SK-N-SH (cell line): ENCODE results near the gene TARS3. TPM values are rescaled to one million over a fixed set of nuclear protein-coding genes. Genes with fewer than 3 reads are reported as not detected.

Experiments
- CTCF ChIA-PET: fragments of 300-600, 350-600 bp; formaldehyde crosslinking; extraction: SDS; loops from one replicate; lab custom pipeline; 2021; lab: Yijun Ruan, JAX
- POLR2A ChIA-PET: fragments of 350-600 bp; sonication (Branson Sonifier 250); formaldehyde crosslinking; extraction: SDS; loops from one replicate; lab custom pipeline; 2020; ENCODE audit warnings: antibody characterized with exemption, inconsistent platforms; lab: Yijun Ruan, JAX
- DNase-seq: peaks from one replicate; pipeline ENCODE4 v3.0.0; 2012
- H2AFZ ChIP-seq: fragments of 200-600 bp; sonication (generic); 2 replicates; pipeline ENCODE4 v1.8.1; 2016; ENCODE audit warnings: antibody characterized with exemption, mild to moderate bottlenecking, low read depth
- H3F3A ChIP-seq: fragments of 200-600 bp; sonication (generic); replicated peaks from 2 replicates; pipeline ENCODE3; 2016; ENCODE audit warnings: antibody characterized with exemption, mild to moderate bottlenecking; ENCODE audit not compliant: insufficient read depth
- H3K27ac ChIP-seq, 2 experiments: fragments of 200-500 bp in 1 of 2; fragments of 200-600 bp in 1 of 2; sonication (Bioruptor generic) in 1 of 2; sonication (generic), shearing (Covaris generic) in 1 of 2; 2 replicates each; pipeline versions ENCODE4 v1.5.1 to v1.6.1; 2014 to 2016; ENCODE audit warnings: low read depth in 2 of 2, inconsistent platforms in 1 of 2, low read length in 1 of 2, mild to moderate bottlenecking in 1 of 2, mixed read lengths in 1 of 2
- H3K27me3 ChIP-seq: fragments of 200-600 bp; sonication (generic), shearing (Covaris generic); 2 replicates; pipeline ENCODE4 v1.6.1; 2016; ENCODE audit warnings: mixed run types; ENCODE audit not compliant: insufficient read depth
- H3K36me3 ChIP-seq, 2 experiments: fragments of 200-500 bp in 1 of 2; fragments of 200-600 bp in 1 of 2; sonication (Bioruptor generic) in 1 of 2; sonication (generic) in 1 of 2; replicated peaks in 1 of 2; 2 replicates each; pipeline versions ENCODE3 to v1.5.1; 2014 to 2016; ENCODE audit warnings: low read length in 1 of 2, mild to moderate bottlenecking in 1 of 2; ENCODE audit not compliant: insufficient read depth in 2 of 2, control insufficient read depth in 1 of 2
- H3K4me1 ChIP-seq, 2 experiments: fragments of 200-500 bp in 1 of 2; fragments of 200-600 bp in 1 of 2; sonication (Bioruptor generic) in 1 of 2; sonication (generic), shearing (Covaris generic) in 1 of 2; 2 replicates each; pipeline versions ENCODE4 v1.5.1 to v1.6.1; 2014 to 2016; ENCODE audit warnings: low read depth in 1 of 2, low read length in 1 of 2, mixed run types in 1 of 2; ENCODE audit not compliant: insufficient read depth in 2 of 2, control insufficient read depth in 1 of 2
- H3K4me2 ChIP-seq: fragments of 200-600 bp; sonication (generic), shearing (Covaris generic); 2 replicates; pipeline ENCODE4 v1.6.1; 2017; ENCODE audit warnings: mixed run types
- H3K4me3 ChIP-seq, 2 experiments: fragments of 200-500 bp in 1 of 2; fragments of 200-600 bp in 1 of 2; sonication (Bioruptor generic) in 1 of 2; sonication (generic), shearing (Covaris generic) in 1 of 2; 2 replicates each; pipeline versions ENCODE4 v1.5.1 to v1.8.1; 2014 to 2016; ENCODE audit warnings: low read depth in 2 of 2, inconsistent platforms in 1 of 2, low read length in 1 of 2, mild to moderate bottlenecking in 1 of 2, mixed read lengths in 1 of 2, moderate library complexity in 1 of 2
- H3K79me2 ChIP-seq: fragments of 200-600 bp; sonication (generic); 2 replicates; pipeline ENCODE4 v1.8.1; 2017; ENCODE audit warnings: mild to moderate bottlenecking; ENCODE audit not compliant: insufficient read depth
- H3K9ac ChIP-seq: fragments of 200-600 bp; sonication (generic); 2 replicates; pipeline ENCODE4 v1.6.1; 2017; ENCODE audit warnings: mixed run types
- H3K9me2 ChIP-seq: fragments of 200-600 bp; sonication (generic); 2 replicates; pipeline ENCODE4 v1.6.1; 2017; ENCODE audit warnings: mixed run types
- H3K9me3 ChIP-seq: fragments of 200-600 bp; sonication (generic); 2 replicates; pipeline ENCODE4 v1.6.1; 2017; ENCODE audit warnings: mixed run types, mild to moderate bottlenecking, moderate library complexity
- H4K20me1 ChIP-seq: fragments of 200-600 bp; sonication (generic); 2 replicates; pipeline ENCODE4 v1.6.1; 2017; ENCODE audit warnings: mild to moderate bottlenecking, mixed run types; ENCODE audit not compliant: insufficient read depth
- CHD2 ChIP-seq: fragments of 150-350 bp; IDR thresholded peaks from 2 replicates; pipeline ENCODE4 v1.6.1; 2018; ENCODE audit warnings: low read length; ENCODE audit not compliant: partially characterized antibody
- ELF1 ChIP-seq: IDR thresholded peaks from 2 replicates; pipeline ENCODE4 v1.4.0; 2012
- EZH2phosphoT487 ChIP-seq: fragments of 200-600 bp; sonication (generic); IDR thresholded peaks from 2 replicates; pipeline ENCODE4 v1.6.1; 2017; ENCODE audit warnings: low read depth, mixed run types, mild to moderate bottlenecking, antibody characterized with exemption, moderate library complexity, borderline replicate concordance
- FOSL2 ChIP-seq: IDR thresholded peaks from 2 replicates; pipeline ENCODE4 v1.4.0; 2012; ENCODE audit warnings: low read depth, mild to moderate bottlenecking, moderate library complexity, borderline replicate concordance
- FOXM1 ChIP-seq: IDR thresholded peaks from 2 replicates; pipeline ENCODE4 v1.4.0; 2012; ENCODE audit warnings: low read depth, mild to moderate bottlenecking
- NRF1 ChIP-seq: IDR thresholded peaks from 2 replicates; pipeline ENCODE4 v1.6.1; 2012; ENCODE audit warnings: low read depth, mild to moderate bottlenecking, low read length
- RCOR1 ChIP-seq: fragments of 150-350 bp; IDR thresholded peaks from 2 replicates; pipeline ENCODE4 v1.6.1; 2017; ENCODE audit warnings: antibody characterized with exemption, low read length
- RXRA ChIP-seq: IDR thresholded peaks from 2 replicates; pipeline ENCODE4 v1.4.0; 2012; ENCODE audit warnings: low read depth, mild to moderate bottlenecking, borderline replicate concordance
- TAF1 ChIP-seq: IDR thresholded peaks from 2 replicates; pipeline ENCODE4 v1.6.1; 2012; ENCODE audit warnings: low read depth, mild to moderate bottlenecking, low read length, moderate library complexity, borderline replicate concordance
- YY1 ChIP-seq: IDR thresholded peaks from 2 replicates; pipeline ENCODE4 v1.4.0; 2012; ENCODE audit warnings: low read depth, mild to moderate bottlenecking
- WGBS: methylation state at CpG from one replicate; pipeline ENCODE4 v1.1.6; 2017; ENCODE audit warnings: low lambda C conversion rate; 5-methylcytosine and 5-hydroxymethylcytosine counted together
- polyA plus RNA-seq, 3 experiments: library from polyadenylated mRNA; depleted of rRNA; stranded (reverse); fragments of >200 nt; gene quantifications; 2 replicates each; pipeline ENCODE4 v1.2.3, GENCODE V29; 2012
- TF ChIP-seq, protein P1 (sequence below): fragments of 200-600 bp; sonication (generic); IDR thresholded peaks from 2 replicates; pipeline ENCODE4 v1.6.1; 2017; ENCODE audit warnings: antibody characterized with exemption, mild to moderate bottlenecking, moderate library complexity
- TF ChIP-seq, protein P2 (sequence below): IDR thresholded peaks from 2 replicates; pipeline ENCODE4 v1.4.0; 2012; ENCODE audit warnings: low read depth, borderline replicate concordance
- TF ChIP-seq, protein P3 (sequence below): IDR thresholded peaks from 2 replicates; pipeline ENCODE4 v1.4.0; 2012; ENCODE audit warnings: low read depth, borderline replicate concordance
- TF ChIP-seq, protein P4 (sequence below): fragments of 150-350 bp; IDR thresholded peaks from 2 replicates; pipeline ENCODE4 v1.6.1; 2016; ENCODE audit warnings: mild to moderate bottlenecking, low read depth, low read length
- TF ChIP-seq, protein P5 (sequence below): IDR thresholded peaks from 2 replicates; pipeline ENCODE4 v1.6.1; 2012; ENCODE audit warnings: mild to moderate bottlenecking, low read depth, low read length, moderate library complexity
- TF ChIP-seq, protein P6 (sequence below): fragments of 150-350 bp; IDR thresholded peaks from 2 replicates; pipeline ENCODE4 v1.6.1; 2017; ENCODE audit warnings: antibody characterized with exemption, low read length, low read depth, borderline replicate concordance

Gene TARS3
- polyA plus RNA-seq, 1 of the 3 experiments (the other 2 are of a cell fraction): 3.5 TPM

DNA sequence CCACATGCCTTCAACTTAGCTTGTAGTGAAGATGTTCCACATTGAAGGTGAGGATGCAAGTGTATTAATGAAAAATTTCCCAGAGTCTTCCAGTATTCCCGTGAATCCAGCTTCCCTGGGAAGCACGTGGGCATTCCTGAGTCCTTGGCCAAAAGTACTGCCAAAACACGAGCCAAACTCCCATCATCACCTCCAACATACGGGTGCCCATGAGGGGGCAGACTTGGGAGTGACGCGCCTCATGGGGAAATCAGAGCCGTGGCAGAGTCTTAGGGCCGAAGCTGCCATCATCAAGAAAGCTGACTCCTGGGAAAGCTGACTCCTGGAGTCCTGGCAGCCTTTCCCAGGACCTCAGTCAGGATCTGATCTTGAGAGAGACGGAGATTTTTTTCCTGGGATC is 52.0 kb downstream of the TARS3 start:
- DNase-seq: no peak
- no peak for TF ChIP-seq RXRA
- no peak for TF ChIP-seq FOSL2
- no peak for TF ChIP-seq ELF1
- TF ChIP-seq YY1: no peak
- TF ChIP-seq, protein P1, sequence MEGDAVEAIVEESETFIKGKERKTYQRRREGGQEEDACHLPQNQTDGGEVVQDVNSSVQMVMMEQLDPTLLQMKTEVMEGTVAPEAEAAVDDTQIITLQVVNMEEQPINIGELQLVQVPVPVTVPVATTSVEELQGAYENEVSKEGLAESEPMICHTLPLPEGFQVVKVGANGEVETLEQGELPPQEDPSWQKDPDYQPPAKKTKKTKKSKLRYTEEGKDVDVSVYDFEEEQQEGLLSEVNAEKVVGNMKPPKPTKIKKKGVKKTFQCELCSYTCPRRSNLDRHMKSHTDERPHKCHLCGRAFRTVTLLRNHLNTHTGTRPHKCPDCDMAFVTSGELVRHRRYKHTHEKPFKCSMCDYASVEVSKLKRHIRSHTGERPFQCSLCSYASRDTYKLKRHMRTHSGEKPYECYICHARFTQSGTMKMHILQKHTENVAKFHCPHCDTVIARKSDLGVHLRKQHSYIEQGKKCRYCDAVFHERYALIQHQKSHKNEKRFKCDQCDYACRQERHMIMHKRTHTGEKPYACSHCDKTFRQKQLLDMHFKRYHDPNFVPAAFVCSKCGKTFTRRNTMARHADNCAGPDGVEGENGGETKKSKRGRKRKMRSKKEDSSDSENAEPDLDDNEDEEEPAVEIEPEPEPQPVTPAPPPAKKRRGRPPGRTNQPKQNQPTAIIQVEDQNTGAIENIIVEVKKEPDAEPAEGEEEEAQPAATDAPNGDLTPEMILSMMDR: no peak
- TF ChIP-seq, protein P2, sequence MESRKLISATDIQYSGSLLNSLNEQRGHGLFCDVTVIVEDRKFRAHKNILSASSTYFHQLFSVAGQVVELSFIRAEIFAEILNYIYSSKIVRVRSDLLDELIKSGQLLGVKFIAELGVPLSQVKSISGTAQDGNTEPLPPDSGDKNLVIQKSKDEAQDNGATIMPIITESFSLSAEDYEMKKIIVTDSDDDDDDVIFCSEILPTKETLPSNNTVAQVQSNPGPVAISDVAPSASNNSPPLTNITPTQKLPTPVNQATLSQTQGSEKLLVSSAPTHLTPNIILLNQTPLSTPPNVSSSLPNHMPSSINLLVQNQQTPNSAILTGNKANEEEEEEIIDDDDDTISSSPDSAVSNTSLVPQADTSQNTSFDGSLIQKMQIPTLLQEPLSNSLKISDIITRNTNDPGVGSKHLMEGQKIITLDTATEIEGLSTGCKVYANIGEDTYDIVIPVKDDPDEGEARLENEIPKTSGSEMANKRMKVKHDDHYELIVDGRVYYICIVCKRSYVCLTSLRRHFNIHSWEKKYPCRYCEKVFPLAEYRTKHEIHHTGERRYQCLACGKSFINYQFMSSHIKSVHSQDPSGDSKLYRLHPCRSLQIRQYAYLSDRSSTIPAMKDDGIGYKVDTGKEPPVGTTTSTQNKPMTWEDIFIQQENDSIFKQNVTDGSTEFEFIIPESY: no peak
- TF ChIP-seq TAF1: no peak
- TF ChIP-seq, protein P3, sequence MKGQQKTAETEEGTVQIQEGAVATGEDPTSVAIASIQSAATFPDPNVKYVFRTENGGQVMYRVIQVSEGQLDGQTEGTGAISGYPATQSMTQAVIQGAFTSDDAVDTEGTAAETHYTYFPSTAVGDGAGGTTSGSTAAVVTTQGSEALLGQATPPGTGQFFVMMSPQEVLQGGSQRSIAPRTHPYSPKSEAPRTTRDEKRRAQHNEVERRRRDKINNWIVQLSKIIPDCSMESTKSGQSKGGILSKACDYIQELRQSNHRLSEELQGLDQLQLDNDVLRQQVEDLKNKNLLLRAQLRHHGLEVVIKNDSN: no peak
- no peak for TF ChIP-seq FOXM1
- TF ChIP-seq CHD2: no peak
- no peak for TF ChIP-seq EZH2phosphoT487
- Histone ChIP-seq H3K9ac (no peak overlapping the region), H3K9me2 (no peaks in the 10 kb centered on the region), H3K36me3 (peaks cover 34 to 52% of the 10 kb centered on the region in 2 experiments), H3F3A (peaks cover 27% of the 10 kb centered on the region), H3K27ac (no peak overlapping the region), H3K27me3 (no peaks in the 10 kb centered on the region), H2AFZ (no peak overlapping the region), H3K79me2 (no peaks in the 10 kb centered on the region), H4K20me1 (no peaks in the 10 kb centered on the region), H3K4me1 (peaks cover 3 to 9% of the 10 kb centered on the region in 2 experiments; a peak in 3 of 4 replicates), H3K4me2 (no peak overlapping the region), H3K9me3 (no peaks in the 10 kb centered on the region), H3K4me3 (no peak overlapping the region)
- WGBS: 100% methylated on average over 8 of the region's 9 CpGs
- ChIA-PET POLR2A (no interaction called here), CTCF (interaction anchor here (1.0 kb wide), 1 partner anchor 16 kb away, joined by 3 read pairs; no protein-coding TSS in a partner anchor)

DNA sequence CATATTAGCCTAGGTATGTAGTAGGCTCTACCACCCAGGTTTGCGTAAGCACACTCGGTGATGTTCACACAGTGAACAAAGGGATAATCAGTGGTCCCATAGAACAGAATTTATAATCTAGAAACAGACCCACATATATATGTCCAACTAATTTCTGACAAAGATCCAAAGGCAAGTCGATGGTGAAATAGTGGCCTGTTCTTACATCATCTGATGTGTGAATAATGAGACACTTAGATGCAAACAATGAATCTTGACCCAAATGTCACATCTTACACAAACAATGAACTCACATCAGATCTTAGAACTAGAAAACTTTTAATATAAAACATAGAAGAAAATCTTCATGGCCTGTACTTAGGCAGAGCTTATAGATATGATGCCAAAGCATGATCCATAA is 54.5 kb downstream of the TARS3 start:
- peaks cover 38 to 52% of the 10 kb centered on the region in 2 experiments for H3K36me3 ChIP-seq
- WGBS: 96% methylated on average over 3 of the region's 3 CpGs
- H3K9me2 ChIP-seq: no peaks in the 10 kb centered on the region
- peaks cover 5% of the 10 kb centered on the region for H3F3A ChIP-seq
- no peak overlapping the region for H3K9ac ChIP-seq
- CTCF ChIA-PET: interaction anchor here (1.4 kb wide), 1 partner anchor 13 kb away, joined by 3 read pairs; no protein-coding TSS in a partner anchor
- H2AFZ ChIP-seq: no peak overlapping the region
- H3K9me3 ChIP-seq: no peaks in the 10 kb centered on the region
- no peaks in the 10 kb centered on the region for H3K79me2 ChIP-seq
- no peaks in the 10 kb centered on the region for H3K27me3 ChIP-seq
- H3K4me1 ChIP-seq: no peaks in the 10 kb centered on the region; a peak in 1 of 4 replicates
- TF ChIP-seq NRF1 (no peak), RCOR1 (no peak)
- TF ChIP-seq, protein P4, sequence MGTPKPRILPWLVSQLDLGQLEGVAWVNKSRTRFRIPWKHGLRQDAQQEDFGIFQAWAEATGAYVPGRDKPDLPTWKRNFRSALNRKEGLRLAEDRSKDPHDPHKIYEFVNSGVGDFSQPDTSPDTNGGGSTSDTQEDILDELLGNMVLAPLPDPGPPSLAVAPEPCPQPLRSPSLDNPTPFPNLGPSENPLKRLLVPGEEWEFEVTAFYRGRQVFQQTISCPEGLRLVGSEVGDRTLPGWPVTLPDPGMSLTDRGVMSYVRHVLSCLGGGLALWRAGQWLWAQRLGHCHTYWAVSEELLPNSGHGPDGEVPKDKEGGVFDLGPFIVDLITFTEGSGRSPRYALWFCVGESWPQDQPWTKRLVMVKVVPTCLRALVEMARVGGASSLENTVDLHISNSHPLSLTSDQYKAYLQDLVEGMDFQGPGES: no peak
- TF ChIP-seq, protein P5, sequence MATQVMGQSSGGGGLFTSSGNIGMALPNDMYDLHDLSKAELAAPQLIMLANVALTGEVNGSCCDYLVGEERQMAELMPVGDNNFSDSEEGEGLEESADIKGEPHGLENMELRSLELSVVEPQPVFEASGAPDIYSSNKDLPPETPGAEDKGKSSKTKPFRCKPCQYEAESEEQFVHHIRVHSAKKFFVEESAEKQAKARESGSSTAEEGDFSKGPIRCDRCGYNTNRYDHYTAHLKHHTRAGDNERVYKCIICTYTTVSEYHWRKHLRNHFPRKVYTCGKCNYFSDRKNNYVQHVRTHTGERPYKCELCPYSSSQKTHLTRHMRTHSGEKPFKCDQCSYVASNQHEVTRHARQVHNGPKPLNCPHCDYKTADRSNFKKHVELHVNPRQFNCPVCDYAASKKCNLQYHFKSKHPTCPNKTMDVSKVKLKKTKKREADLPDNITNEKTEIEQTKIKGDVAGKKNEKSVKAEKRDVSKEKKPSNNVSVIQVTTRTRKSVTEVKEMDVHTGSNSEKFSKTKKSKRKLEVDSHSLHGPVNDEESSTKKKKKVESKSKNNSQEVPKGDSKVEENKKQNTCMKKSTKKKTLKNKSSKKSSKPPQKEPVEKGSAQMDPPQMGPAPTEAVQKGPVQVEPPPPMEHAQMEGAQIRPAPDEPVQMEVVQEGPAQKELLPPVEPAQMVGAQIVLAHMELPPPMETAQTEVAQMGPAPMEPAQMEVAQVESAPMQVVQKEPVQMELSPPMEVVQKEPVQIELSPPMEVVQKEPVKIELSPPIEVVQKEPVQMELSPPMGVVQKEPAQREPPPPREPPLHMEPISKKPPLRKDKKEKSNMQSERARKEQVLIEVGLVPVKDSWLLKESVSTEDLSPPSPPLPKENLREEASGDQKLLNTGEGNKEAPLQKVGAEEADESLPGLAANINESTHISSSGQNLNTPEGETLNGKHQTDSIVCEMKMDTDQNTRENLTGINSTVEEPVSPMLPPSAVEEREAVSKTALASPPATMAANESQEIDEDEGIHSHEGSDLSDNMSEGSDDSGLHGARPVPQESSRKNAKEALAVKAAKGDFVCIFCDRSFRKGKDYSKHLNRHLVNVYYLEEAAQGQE: no peak
- TF ChIP-seq, protein P6, sequence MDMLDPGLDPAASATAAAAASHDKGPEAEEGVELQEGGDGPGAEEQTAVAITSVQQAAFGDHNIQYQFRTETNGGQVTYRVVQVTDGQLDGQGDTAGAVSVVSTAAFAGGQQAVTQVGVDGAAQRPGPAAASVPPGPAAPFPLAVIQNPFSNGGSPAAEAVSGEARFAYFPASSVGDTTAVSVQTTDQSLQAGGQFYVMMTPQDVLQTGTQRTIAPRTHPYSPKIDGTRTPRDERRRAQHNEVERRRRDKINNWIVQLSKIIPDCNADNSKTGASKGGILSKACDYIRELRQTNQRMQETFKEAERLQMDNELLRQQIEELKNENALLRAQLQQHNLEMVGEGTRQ: no peak
- H4K20me1 ChIP-seq: no peaks in the 10 kb centered on the region
- H3K27ac ChIP-seq: no peak overlapping the region
- no peak overlapping the region for H3K4me3 ChIP-seq
- no peak overlapping the region for H3K4me2 ChIP-seq
- DNase-seq: no peak
- POLR2A ChIA-PET: no interaction called here
